Endothelial cell of umbilical vein (primary cell): ENCODE data around the gene PRICKLE4. TPM values are rescaled to one million over a fixed set of nuclear protein-coding genes. Genes with fewer than 3 reads are reported as not detected.

ENCODE experiments used
- BruUV-seq: library from RNA; stranded (reverse); fragments of 400-500 nt; replicated peaks from 2 replicates; lab custom pipeline; 2021; lab: Mats Ljungman, UMichigan
- CTCF ChIA-PET: fragments of 300-600, 350-600 bp; sonication (Branson Sonifier 250); formaldehyde crosslinking; loops from one replicate; lab custom pipeline; 2021; ENCODE audit warnings: antibody characterized with exemption, inconsistent platforms; lab: Charles Lee
- POLR2A ChIA-PET: fragments of 300-600, 350-600 bp; sonication (Branson Sonifier 250); formaldehyde crosslinking; loops from one replicate; lab custom pipeline; 2021; ENCODE audit warnings: antibody characterized with exemption, inconsistent platforms; lab: Charles Lee
- DNase-seq: peaks from one replicate; pipeline ENCODE4 v3.0.0-alpha.2; 2011; ENCODE audit warnings: low read depth, low spot score
- FAIRE-seq: peaks from 2 replicates; lab custom pipeline; 2011; peaks lifted over from hg19 to GRCh38; lab: Jason Lieb, UNC
- H2AFZ ChIP-seq: 2 replicates; pipeline ENCODE4 v1.6.0; 2012; ENCODE audit warnings: low read depth, low read length, control low read depth, inconsistent platforms
- H3K27ac ChIP-seq: 2 replicates; pipeline ENCODE4 v1.5.1; 2011; ENCODE audit warnings: low read depth, mild to moderate bottlenecking, control low read depth, low read length, moderate library complexity; ENCODE audit not compliant: insufficient read depth
- H3K27me3 ChIP-seq, 2 experiments: 2 replicates each; pipeline versions ENCODE4 v1.6.0 to v1.6.1; 2011; ENCODE audit warnings: low read length in 2 of 2, mixed read lengths in 1 of 2; ENCODE audit not compliant: control insufficient read depth in 2 of 2, insufficient read depth in 2 of 2
- H3K36me3 ChIP-seq, 2 experiments: 2 replicates in 1 of 2; 3 replicates in 1 of 2; pipeline ENCODE4 v1.5.1; 2011; ENCODE audit warnings: low read length in 2 of 2, mild to moderate bottlenecking in 1 of 2, moderate library complexity in 1 of 2; ENCODE audit not compliant: control insufficient read depth in 2 of 2, insufficient read depth in 2 of 2; ENCODE audit errors: extremely low read depth in 1 of 2
- H3K4me1 ChIP-seq: 3 replicates; pipeline ENCODE4 v1.5.1; 2011; ENCODE audit warnings: mild to moderate bottlenecking, low read length; ENCODE audit not compliant: control insufficient read depth, insufficient read depth; ENCODE audit errors: extremely low read depth
- H3K4me2 ChIP-seq: 2 replicates; pipeline ENCODE4 v1.6.1; 2011; ENCODE audit warnings: low read length, control low read depth, mixed read lengths; ENCODE audit not compliant: insufficient read depth
- H3K4me3 ChIP-seq, 3 experiments: fragments of 200-600 bp in 1 of 3; sonication (generic), shearing (Covaris generic) in 1 of 3; replicated peaks in 1 of 3; 2 replicates each; pipeline ENCODE4 v1.5.1; 2011 to 2016; ENCODE audit warnings: control low read depth in 3 of 3, low read length in 3 of 3, mild to moderate bottlenecking in 2 of 3, inconsistent platforms in 1 of 3, low read depth in 1 of 3, moderate library complexity in 1 of 3; ENCODE audit not compliant: insufficient read depth in 1 of 3
- H3K79me2 ChIP-seq: 2 replicates; pipeline ENCODE4 v1.6.0; 2012; ENCODE audit warnings: low read length, inconsistent platforms; ENCODE audit not compliant: control insufficient read depth, insufficient read depth
- H3K9ac ChIP-seq: replicated peaks from 2 replicates; pipeline ENCODE3; 2011; ENCODE audit warnings: low read length, control low read depth; ENCODE audit not compliant: insufficient read depth; ENCODE audit errors: extremely low read depth
- H3K9me1 ChIP-seq: replicated peaks from 3 replicates; pipeline ENCODE4 v1.6.0; 2011; ENCODE audit warnings: mild to moderate bottlenecking, low read length; ENCODE audit not compliant: control insufficient read depth, insufficient read depth; ENCODE audit errors: extremely low read depth
- H3K9me3 ChIP-seq: replicated peaks from 2 replicates; pipeline ENCODE4 v1.5.1; 2012; ENCODE audit warnings: low read length, inconsistent platforms; ENCODE audit not compliant: control insufficient read depth, insufficient read depth
- H4K20me1 ChIP-seq: replicated peaks from 2 replicates; pipeline ENCODE3; 2011; ENCODE audit warnings: mild to moderate bottlenecking, low read length; ENCODE audit not compliant: control insufficient read depth, insufficient read depth; ENCODE audit errors: extremely low read depth
- EZH2 ChIP-seq: IDR thresholded peaks from 2 replicates; pipeline ENCODE4 v1.6.1; 2012; ENCODE audit warnings: borderline replicate concordance, low read depth, mild to moderate bottlenecking, moderate library complexity, low read length, inconsistent platforms; ENCODE audit not compliant: severe bottlenecking
- FOS ChIP-seq: IDR thresholded peaks from 2 replicates; pipeline ENCODE4 v1.6.1; 2011; ENCODE audit warnings: mild to moderate bottlenecking, low read length, moderate library complexity, borderline replicate concordance; ENCODE audit not compliant: insufficient read depth
- GATA2 ChIP-seq: IDR thresholded peaks from 2 replicates; pipeline ENCODE4 v1.7.0; 2011; ENCODE audit warnings: low read depth, mild to moderate bottlenecking, moderate library complexity, mixed read lengths, low read length; ENCODE audit not compliant: insufficient read length, insufficient read depth
- JUN ChIP-seq: IDR thresholded peaks from 2 replicates; pipeline ENCODE4 v1.6.1; 2011; ENCODE audit warnings: borderline replicate concordance, low read depth; ENCODE audit not compliant: insufficient read length, insufficient read depth
- MYC ChIP-seq: IDR thresholded peaks from one replicate; pipeline ENCODE4 v1.6.1; 2011; ENCODE audit warnings: mild to moderate bottlenecking, low read depth, low read length
- POLR2A ChIP-seq: IDR thresholded peaks from 2 replicates; pipeline ENCODE4 v1.6.1; 2012; ENCODE audit warnings: low read depth, mild to moderate bottlenecking, control low read depth, low read length
- POLR2AphosphoS5 ChIP-seq: IDR thresholded peaks from 2 replicates; pipeline ENCODE4 v1.6.1; 2012; ENCODE audit warnings: low read depth, mild to moderate bottlenecking, control low read depth, low read length, moderate library complexity; ENCODE audit not compliant: insufficient read depth
- dilution Hi-C: fragments of 300-500 bp; cut with MboI; formaldehyde crosslinking; loops from one replicate; pipeline ENCODE4 v1.15.0; 2019; ENCODE audit warnings: low sequenced_read_pairs; ENCODE audit not compliant: extremely low pct_ligation_motif_present
- intact Hi-C: fragments of 100-400 bp; cut with micrococcal nuclease; formaldehyde crosslinking; loops from one replicate; pipeline ENCODE4 v1.10.0; 2022
- polyA plus RNA-seq, 4 experiments: library from polyadenylated mRNA; depleted of rRNA in 3 of 4; stranded (reverse) in 3 of 4; unstranded in 1 of 4; fragments of >200 nt; gene quantifications; 2 replicates each; pipeline versions ENCODE4 v1.2.1 to v1.2.3, GENCODE V29; 2011 to 2012; ENCODE audit warnings: missing spikeins in 1 of 4
- total RNA-seq: library from RNA; stranded (reverse); gene quantifications from 2 replicates; pipeline ENCODE4 v1.2.3, GENCODE V29; 2021
- TF ChIP-seq, protein P1 (sequence below), 2 donors: IDR thresholded peaks; 1 replicate in 1 of 2; 2 replicates in 1 of 2; pipeline ENCODE4 v1.5.1; 2011; ENCODE audit warnings: low read length in 2 of 2, mild to moderate bottlenecking in 2 of 2, moderate library complexity in 2 of 2, control low read depth in 1 of 2, inconsistent platforms in 1 of 2, low read depth in 1 of 2; ENCODE audit not compliant: insufficient read depth in 1 of 2; ENCODE audit errors: extremely low read depth in 1 of 2
- TF ChIP-seq, protein P2 (sequence below): IDR thresholded peaks from 2 replicates; pipeline ENCODE4 v1.6.1; 2011; ENCODE audit not compliant: insufficient read depth, insufficient read length

Gene PRICKLE4
- total and polyA plus RNA-seq, 2 donors (not counting 3 experiments of a cell fraction or from before 2014, with no cell fraction given) = 1.0 to 3.3 TPM

DNA sequence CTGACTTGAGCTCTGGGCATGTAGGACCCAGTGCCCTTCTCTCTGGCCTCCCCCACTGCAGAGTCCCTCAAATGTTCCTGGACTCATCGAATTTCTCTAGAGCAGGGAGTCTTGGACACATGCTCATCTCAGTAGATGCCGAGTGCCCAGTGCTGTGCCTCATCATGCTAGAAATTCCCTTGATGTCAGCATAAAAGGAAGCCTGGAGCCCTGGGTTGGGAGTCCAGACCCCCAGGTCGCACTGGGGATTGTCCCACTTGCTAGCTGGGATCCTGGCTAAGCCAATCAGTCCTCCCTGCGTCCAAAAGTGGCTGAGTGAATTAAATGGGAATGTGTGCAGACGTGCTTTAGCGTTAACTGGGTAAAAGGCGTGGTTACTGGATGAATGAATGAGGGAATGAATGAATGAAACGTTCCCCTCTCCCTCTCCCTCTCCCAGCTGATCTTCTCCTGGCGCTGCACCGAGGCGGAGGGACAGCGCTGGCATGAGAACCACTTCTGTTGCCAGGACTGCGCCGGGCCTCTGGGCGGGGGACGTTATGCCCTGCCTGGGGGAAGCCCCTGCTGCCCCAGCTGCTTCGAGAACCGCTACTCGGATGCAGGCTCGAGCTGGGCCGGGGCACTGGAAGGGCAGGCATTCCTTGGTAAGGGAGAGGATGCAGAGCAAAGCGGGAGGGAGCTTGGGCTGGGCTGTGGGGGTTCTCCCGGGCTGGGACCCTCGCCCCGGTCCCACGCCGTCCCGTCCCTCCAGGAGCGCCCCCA, 5.3 kb downstream of the PRICKLE4 start:
- no peak for DNase-seq
- ChIA-PET POLR2A (interaction anchor here (0.6 to 2.4 kb wide), 2 partner anchors 135 to 996 kb away, joined by 5 to 7 read pairs; partner anchors contain the start of genes BICRAL, BYSL and MED20), CTCF (interaction anchor here (0.9 to 4.5 kb wide), 21 partner anchors 11 to 418 kb away, joined by 3 to 78 read pairs (median 6); partner anchors contain the start of genes BYSL, CCND3, MED20 and TAF8)
- H3K4me1 ChIP-seq = peaks cover 18% of the 10 kb centered on the region
- peak overlapping the region; percentile 51 for H2AFZ ChIP-seq
- peak overlapping the region; percentile 11 to 94 (median 27) for H3K4me3 ChIP-seq
- no peak for TF ChIP-seq GATA2
- no peak for TF ChIP-seq MYC
- TF ChIP-seq POLR2AphosphoS5 = no peak
- TF ChIP-seq EZH2 = no peak
- TF ChIP-seq, protein P1, sequence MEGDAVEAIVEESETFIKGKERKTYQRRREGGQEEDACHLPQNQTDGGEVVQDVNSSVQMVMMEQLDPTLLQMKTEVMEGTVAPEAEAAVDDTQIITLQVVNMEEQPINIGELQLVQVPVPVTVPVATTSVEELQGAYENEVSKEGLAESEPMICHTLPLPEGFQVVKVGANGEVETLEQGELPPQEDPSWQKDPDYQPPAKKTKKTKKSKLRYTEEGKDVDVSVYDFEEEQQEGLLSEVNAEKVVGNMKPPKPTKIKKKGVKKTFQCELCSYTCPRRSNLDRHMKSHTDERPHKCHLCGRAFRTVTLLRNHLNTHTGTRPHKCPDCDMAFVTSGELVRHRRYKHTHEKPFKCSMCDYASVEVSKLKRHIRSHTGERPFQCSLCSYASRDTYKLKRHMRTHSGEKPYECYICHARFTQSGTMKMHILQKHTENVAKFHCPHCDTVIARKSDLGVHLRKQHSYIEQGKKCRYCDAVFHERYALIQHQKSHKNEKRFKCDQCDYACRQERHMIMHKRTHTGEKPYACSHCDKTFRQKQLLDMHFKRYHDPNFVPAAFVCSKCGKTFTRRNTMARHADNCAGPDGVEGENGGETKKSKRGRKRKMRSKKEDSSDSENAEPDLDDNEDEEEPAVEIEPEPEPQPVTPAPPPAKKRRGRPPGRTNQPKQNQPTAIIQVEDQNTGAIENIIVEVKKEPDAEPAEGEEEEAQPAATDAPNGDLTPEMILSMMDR (IDR thresholded peaks at IDR 0.05; ENCODE audit: extremely low read depth in 1 of 2, insufficient read depth in 1 of 2, low read depth in 1 of 2, low read length in 2 of 2) = no peak
- TF ChIP-seq FOS = no peak
- no peak for TF ChIP-seq POLR2A
- TF ChIP-seq JUN = no peak
- TF ChIP-seq, protein P2, sequence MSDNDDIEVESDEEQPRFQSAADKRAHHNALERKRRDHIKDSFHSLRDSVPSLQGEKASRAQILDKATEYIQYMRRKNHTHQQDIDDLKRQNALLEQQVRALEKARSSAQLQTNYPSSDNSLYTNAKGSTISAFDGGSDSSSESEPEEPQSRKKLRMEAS = no peak
- no peaks in the 10 kb centered on the region for H3K27me3 ChIP-seq
- no peak for FAIRE-seq
- BruUV-seq = no TSS peak
- H3K4me2 ChIP-seq = peak overlapping the region; percentile 80
- H3K79me2 ChIP-seq = peaks cover 17% of the 10 kb centered on the region
- dilution Hi-C loops (no loop called here), intact Hi-C loops (loop anchor here (2.0 kb wide), 2 partner anchors 51 to 777 kb away; partner anchors contain the start of gene TFEB)
- H3K27ac ChIP-seq = no peak overlapping the region
- no peak overlapping the region for H3K9ac ChIP-seq
- H4K20me1 ChIP-seq = no peaks in the 10 kb centered on the region
- H3K9me1 ChIP-seq = no peaks in the 10 kb centered on the region
- H3K9me3 ChIP-seq = no peaks in the 10 kb centered on the region
- peaks cover 5 to 6% of the 10 kb centered on the region in 2 experiments for H3K36me3 ChIP-seq
